ENCODE results near the gene TAMALIN.

Gene TAMALIN

DNA sequence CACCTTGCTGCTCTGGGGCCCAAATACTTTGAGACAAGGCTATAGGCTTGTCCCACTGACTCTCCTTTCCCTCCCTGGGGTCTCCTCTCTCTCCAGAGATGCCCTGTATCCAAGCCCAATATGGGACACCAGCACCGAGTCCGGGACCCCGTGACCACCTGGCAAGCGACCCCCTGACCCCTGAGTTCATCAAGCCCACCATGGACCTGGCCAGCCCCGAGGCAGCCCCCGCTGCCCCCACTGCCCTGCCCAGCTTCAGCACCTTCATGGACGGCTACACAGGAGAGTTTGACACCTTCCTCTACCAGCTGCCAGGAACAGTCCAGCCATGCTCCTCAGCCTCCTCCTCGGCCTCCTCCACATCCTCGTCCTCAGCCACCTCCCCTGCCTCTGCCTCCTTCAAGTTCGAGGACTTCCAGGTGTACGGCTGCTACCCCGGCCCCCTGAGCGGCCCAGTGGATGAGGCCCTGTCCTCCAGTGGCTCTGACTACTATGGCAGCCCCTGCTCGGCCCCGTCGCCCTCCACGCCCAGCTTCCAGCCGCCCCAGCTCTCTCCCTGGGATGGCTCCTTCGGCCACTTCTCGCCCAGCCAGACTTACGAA lies 47.6 kb downstream of the TAMALIN start:
- Histone ChIP-seq H3K4me1 (ENCODE audit: insufficient read depth, low read length, poor library complexity, severe bottlenecking) (peaks cover 23% of the 10 kb centered on the region), H4K20me1 (ENCODE audit: insufficient read depth, low read length, poor library complexity, severe bottlenecking) (no peaks in the 10 kb centered on the region), H3K9me3 (ENCODE audit: insufficient read depth, low read depth, low read length) (no peaks in the 10 kb centered on the region), H3K9me2 (replicated peaks; ENCODE audit: low read depth, low read length) (no peaks in the 10 kb centered on the region), H3K4me2 (ENCODE audit: low read depth, low read length, poor library complexity, severe bottlenecking) (no peak overlapping the region), H2AFZ (ENCODE audit: low read length) (no peak overlapping the region), H3K36me3 (ENCODE audit: insufficient read depth, low read length) (no peaks in the 10 kb centered on the region), H3F3A (ENCODE audit: low read depth) (no peaks in the 10 kb centered on the region), H3K27me3 (ENCODE audit: insufficient read depth, low read length, poor library complexity, severe bottlenecking) (no peaks in the 10 kb centered on the region), H3K4me3 (ENCODE audit: low read length, poor library complexity, severe bottlenecking) (no peak overlapping the region), H3K79me2 (ENCODE audit: insufficient read depth, low read length) (no peaks in the 10 kb centered on the region), H3K9ac (ENCODE audit: low read depth, low read length, poor library complexity, severe bottlenecking) (no peak overlapping the region)
- no peak for TF ChIP-seq EZH2phosphoT487 (IDR thresholded peaks at IDR 0.05; ENCODE audit: borderline replicate concordance)
- TF ChIP-seq, protein P1, sequence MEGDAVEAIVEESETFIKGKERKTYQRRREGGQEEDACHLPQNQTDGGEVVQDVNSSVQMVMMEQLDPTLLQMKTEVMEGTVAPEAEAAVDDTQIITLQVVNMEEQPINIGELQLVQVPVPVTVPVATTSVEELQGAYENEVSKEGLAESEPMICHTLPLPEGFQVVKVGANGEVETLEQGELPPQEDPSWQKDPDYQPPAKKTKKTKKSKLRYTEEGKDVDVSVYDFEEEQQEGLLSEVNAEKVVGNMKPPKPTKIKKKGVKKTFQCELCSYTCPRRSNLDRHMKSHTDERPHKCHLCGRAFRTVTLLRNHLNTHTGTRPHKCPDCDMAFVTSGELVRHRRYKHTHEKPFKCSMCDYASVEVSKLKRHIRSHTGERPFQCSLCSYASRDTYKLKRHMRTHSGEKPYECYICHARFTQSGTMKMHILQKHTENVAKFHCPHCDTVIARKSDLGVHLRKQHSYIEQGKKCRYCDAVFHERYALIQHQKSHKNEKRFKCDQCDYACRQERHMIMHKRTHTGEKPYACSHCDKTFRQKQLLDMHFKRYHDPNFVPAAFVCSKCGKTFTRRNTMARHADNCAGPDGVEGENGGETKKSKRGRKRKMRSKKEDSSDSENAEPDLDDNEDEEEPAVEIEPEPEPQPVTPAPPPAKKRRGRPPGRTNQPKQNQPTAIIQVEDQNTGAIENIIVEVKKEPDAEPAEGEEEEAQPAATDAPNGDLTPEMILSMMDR (conservative IDR thresholded peaks at IDR 0.05; ENCODE audit: low read length), result no peak

GRCh38 chr12:52054833-52055730 lies 48.3 kb downstream of the TAMALIN start:
- H3K27me3 ChIP-seq (ENCODE audit: insufficient read depth, low read length, poor library complexity, severe bottlenecking), result no peaks in the 10 kb centered on the region
- no peak overlapping the region for H3K9ac ChIP-seq (ENCODE audit: low read depth, low read length, poor library complexity, severe bottlenecking)
- H3K9me3 ChIP-seq (ENCODE audit: insufficient read depth, low read depth, low read length), result no peaks in the 10 kb centered on the region
- no peaks in the 10 kb centered on the region for H4K20me1 ChIP-seq (ENCODE audit: insufficient read depth, low read length, poor library complexity, severe bottlenecking)
- no peaks in the 10 kb centered on the region for H3K36me3 ChIP-seq (ENCODE audit: insufficient read depth, low read length)
- H3F3A ChIP-seq (ENCODE audit: low read depth), result no peaks in the 10 kb centered on the region
- H2AFZ ChIP-seq (ENCODE audit: low read length), result no peak overlapping the region
- H3K4me2 ChIP-seq (ENCODE audit: low read depth, low read length, poor library complexity, severe bottlenecking), result no peak overlapping the region
- H3K4me1 ChIP-seq (ENCODE audit: insufficient read depth, low read length, poor library complexity, severe bottlenecking), result peaks cover 21% of the 10 kb centered on the region
- no peak overlapping the region for H3K4me3 ChIP-seq (ENCODE audit: low read length, poor library complexity, severe bottlenecking)
- H3K9me2 ChIP-seq (replicated peaks; ENCODE audit: low read depth, low read length), result no peaks in the 10 kb centered on the region
- H3K79me2 ChIP-seq (ENCODE audit: insufficient read depth, low read length), result no peaks in the 10 kb centered on the region
- no peak for TF ChIP-seq EZH2phosphoT487 (IDR thresholded peaks at IDR 0.05; ENCODE audit: borderline replicate concordance)
- TF ChIP-seq, protein P1 (conservative IDR thresholded peaks at IDR 0.05; ENCODE audit: low read length), result no peak

- no peaks in the 10 kb centered on the region for H3F3A ChIP-seq (ENCODE audit: low read depth)
- no peak overlapping the region for H2AFZ ChIP-seq (ENCODE audit: low read length)
- no peaks in the 10 kb centered on the region for H4K20me1 ChIP-seq (ENCODE audit: insufficient read depth, low read length, poor library complexity, severe bottlenecking)
- no peak overlapping the region for H3K4me3 ChIP-seq (ENCODE audit: low read length, poor library complexity, severe bottlenecking)
- H3K79me2 ChIP-seq (ENCODE audit: insufficient read depth, low read length), result no peaks in the 10 kb centered on the region
- H3K9me2 ChIP-seq (replicated peaks; ENCODE audit: low read depth, low read length), result no peaks in the 10 kb centered on the region
- no peaks in the 10 kb centered on the region for H3K36me3 ChIP-seq (ENCODE audit: insufficient read depth, low read length)
- no peaks in the 10 kb centered on the region for H3K9me3 ChIP-seq (ENCODE audit: insufficient read depth, low read depth, low read length)
- peaks cover 12% of the 10 kb centered on the region for H3K4me1 ChIP-seq (ENCODE audit: insufficient read depth, low read length, poor library complexity, severe bottlenecking)
- H3K4me2 ChIP-seq (ENCODE audit: low read depth, low read length, poor library complexity, severe bottlenecking), result no peak overlapping the region
- TF ChIP-seq EZH2phosphoT487 (IDR thresholded peaks at IDR 0.05; ENCODE audit: borderline replicate concordance), result no peak
- TF ChIP-seq, protein P1 (conservative IDR thresholded peaks at IDR 0.05; ENCODE audit: low read length), result no peak
- H3K27me3 ChIP-seq (ENCODE audit: insufficient read depth, low read length, poor library complexity, severe bottlenecking), result no peaks in the 10 kb centered on the region
- no peak overlapping the region for H3K9ac ChIP-seq (ENCODE audit: low read depth, low read length, poor library complexity, severe bottlenecking)
Observed at GRCh38 chr12:52055731-52056711, 49.3 kb downstream of the TAMALIN start.
